HepG2 (cell line): ENCODE results near the gene ZNF629. TPM values are rescaled to one million over a fixed set of nuclear protein-coding genes. Genes with fewer than 3 reads are reported as not detected.
A peak's percentile ranks its signal among the peaks of the same experiment; 100 is the strongest.

Source experiments
- CBFB ChIP-seq: sonication (generic); formaldehyde crosslinking; IDR thresholded peaks from 2 replicates; pipeline ENCODE4 v1.4.0; 2020; ENCODE audit warnings: missing genetic modification reagents
- CEBPZ ChIP-seq: IDR thresholded peaks from 2 replicates; pipeline ENCODE4 v1.6.1; 2012; ENCODE audit warnings: low read length, improper control_type of control experiment
- FOXO1 ChIP-seq: sonication (generic); formaldehyde crosslinking; IDR thresholded peaks from 2 replicates; pipeline ENCODE4 v1.4.0; 2020; ENCODE audit warnings: missing genetic modification reagents
- HOXA9 ChIP-seq: sonication (generic); formaldehyde crosslinking; IDR thresholded peaks from 2 replicates; pipeline ENCODE4 v1.8.1; 2022; ENCODE audit warnings: missing genetic modification reagents, mild to moderate bottlenecking, moderate library complexity, borderline replicate concordance
- IKZF4 ChIP-seq: sonication (generic); formaldehyde crosslinking; IDR thresholded peaks from 2 replicates; pipeline ENCODE4 v1.5.1; 2020; ENCODE audit warnings: borderline replicate concordance, mild to moderate bottlenecking, low read depth, missing genetic modification reagents; ENCODE audit errors: not compliant biosample characterization
- JARID2 ChIP-seq: sonication (generic); formaldehyde crosslinking; IDR thresholded peaks from 2 replicates; pipeline ENCODE4 v1.8.1; 2023; ENCODE audit warnings: missing genetic modification reagents, inconsistent platforms; ENCODE audit not compliant: insufficient replicate concordance
- KLF11 ChIP-seq: IDR thresholded peaks from 2 replicates; pipeline ENCODE4 v1.6.1; 2016; ENCODE audit warnings: missing compliant biosample characterization
- KLF12 ChIP-seq: sonication (generic); formaldehyde crosslinking; IDR thresholded peaks from 2 replicates; pipeline ENCODE4 v1.4.0; 2020; ENCODE audit warnings: missing genetic modification reagents, borderline replicate concordance
- PLSCR1 ChIP-seq: sonication (generic); formaldehyde crosslinking; IDR thresholded peaks from 2 replicates; pipeline ENCODE4 v1.5.0; 2020; ENCODE audit warnings: missing genetic modification reagents, mild to moderate bottlenecking, borderline replicate concordance
- TAF1 ChIP-seq: sonication (generic); formaldehyde crosslinking; IDR thresholded peaks from 2 replicates; pipeline ENCODE4 v1.4.0; 2020; ENCODE audit warnings: missing genetic modification reagents
- ZBTB38 ChIP-seq: sonication (generic); formaldehyde crosslinking; IDR thresholded peaks from 2 replicates; pipeline ENCODE4 v1.5.1; 2020; ENCODE audit warnings: mild to moderate bottlenecking, missing genetic modification reagents
- ZFY ChIP-seq: sonication (generic); formaldehyde crosslinking; IDR thresholded peaks from 2 replicates; pipeline ENCODE4 v1.4.0; 2020; ENCODE audit warnings: missing genetic modification reagents
- ZMYM4 ChIP-seq: sonication (generic); formaldehyde crosslinking; IDR thresholded peaks from 2 replicates; pipeline ENCODE4 v1.8.1; 2023; ENCODE audit warnings: mild to moderate bottlenecking, missing genetic modification reagents
- ZNF12 ChIP-seq: sonication (generic); formaldehyde crosslinking; IDR thresholded peaks from 2 replicates; pipeline ENCODE4 v1.5.0; 2020; ENCODE audit warnings: missing genetic modification reagents
- ZNF138 ChIP-seq: sonication (generic); formaldehyde crosslinking; IDR thresholded peaks from 2 replicates; pipeline ENCODE4 v1.5.0; 2020; ENCODE audit warnings: mild to moderate bottlenecking, low read depth, missing genetic modification reagents
- ZNF674 ChIP-seq: sonication (generic); formaldehyde crosslinking; IDR thresholded peaks from 2 replicates; pipeline ENCODE4 v1.5.0; 2020; ENCODE audit warnings: low read depth, mild to moderate bottlenecking, missing genetic modification reagents
- ZSCAN21 ChIP-seq: sonication (generic); formaldehyde crosslinking; IDR thresholded peaks from 2 replicates; pipeline ENCODE4 v1.8.0; 2022; ENCODE audit warnings: mild to moderate bottlenecking, missing genetic modification reagents, moderate library complexity, borderline replicate concordance
- ZSCAN29 ChIP-seq: sonication (generic); formaldehyde crosslinking; conservative IDR thresholded peaks from 2 replicates; pipeline ENCODE4 v1.4.0; 2020; ENCODE audit warnings: mild to moderate bottlenecking, missing genetic modification reagents
- polyA plus RNA-seq, 8 experiments: library from polyadenylated mRNA; depleted of rRNA in 3 of 8; stranded (reverse) in 7 of 8; unstranded in 1 of 8; fragments of >200 nt; fragmentation: Illumina TruSeq in 4 of 8; extraction: Trizol in 4 of 8; gene quantifications; 2 replicates each; pipeline versions ENCODE4 v1.2.1 to v1.2.3, GENCODE V29; 2011 to 2016; ENCODE audit warnings: low read depth in 4 of 8, missing spikeins in 1 of 8, mixed read lengths in 1 of 8; ENCODE audit not compliant: insufficient read depth in 1 of 8
- total RNA-seq, 5 experiments: library from RNA; depleted of rRNA; stranded (reverse); fragments of >200 nt; fragmentation: Illumina TruSeq; extraction: Trizol; gene quantifications; 2 replicates each; pipeline ENCODE4 v1.2.3, GENCODE V29; 2016; ENCODE audit warnings: low read depth in 1 of 5
- TF ChIP-seq, protein P1 (sequence below): sonication (generic); formaldehyde crosslinking; IDR thresholded peaks from 2 replicates; pipeline ENCODE4 v1.9.0; 2022; ENCODE audit warnings: missing genetic modification reagents, mild to moderate bottlenecking, borderline replicate concordance
- TF ChIP-seq, protein P2 (sequence below): sonication (generic); formaldehyde crosslinking; IDR thresholded peaks from 2 replicates; pipeline ENCODE4 v1.5.1; 2020; ENCODE audit warnings: mild to moderate bottlenecking, missing genetic modification reagents, moderate library complexity

The ZNF629 gene
- total and polyA plus RNA-seq, 2 of the 13 experiments (the other 11 are each of a cell fraction or from before 2014, with no cell fraction given) = 6.1 to 16.5 TPM

DNA sequence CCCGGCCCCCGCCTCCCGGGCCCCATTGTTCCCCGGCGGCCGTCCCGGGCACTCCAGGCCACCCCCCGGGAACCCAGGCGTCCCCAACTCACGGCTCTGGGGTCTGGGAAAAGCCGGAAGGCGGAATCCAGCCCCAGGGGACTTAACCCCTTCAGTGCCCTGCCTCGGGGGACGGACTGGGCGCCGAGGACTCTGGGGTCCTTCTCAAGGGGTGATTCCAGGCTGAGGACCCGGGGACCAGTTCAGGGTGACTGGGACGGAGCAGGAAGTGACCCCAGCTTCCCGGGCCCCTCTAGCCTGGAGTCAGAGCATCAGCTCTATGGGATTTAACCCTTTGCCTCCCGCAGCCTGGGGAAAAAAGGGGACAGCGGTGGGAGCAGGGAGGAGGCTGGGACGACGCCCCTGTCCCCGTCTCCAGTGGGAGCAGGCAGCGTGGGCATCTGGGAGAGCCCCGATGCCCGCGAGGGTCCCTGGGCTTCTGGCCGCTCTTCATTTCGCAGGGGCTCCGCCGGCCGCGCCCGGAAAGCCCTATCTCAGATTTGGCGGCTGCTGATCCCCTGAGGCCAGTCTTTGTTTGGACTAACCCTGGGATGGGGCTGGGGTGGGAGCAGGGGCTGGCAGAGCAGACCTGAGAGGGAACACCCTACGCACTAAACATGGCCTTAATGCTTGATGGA lies at the start of gene ZNF629 (continued):
- TF ChIP-seq JARID2 (CRISPR knock-in tag) (peak; percentile 42), CBFB (CRISPR knock-in tag) (peak; percentile 78), CEBPZ (no peak), ZNF12 (CRISPR knock-in tag) (no peak), ZSCAN29 (CRISPR knock-in tag) (no peak), ZSCAN21 (CRISPR knock-in tag) (peak; percentile 86), ZMYM4 (CRISPR knock-in tag) (peak; percentile 75), ZFY (CRISPR knock-in tag) (peak; percentile 59; the same call in 1 of the 2 replicates), ZBTB38 (CRISPR knock-in tag) (peak; percentile 65), FOXO1 (CRISPR knock-in tag) (0 out of 2 replicates have a peak, but pooled peaks have one; percentile 10), HOXA9 (peak; percentile 88; the same call in 1 of the 2 replicates), PLSCR1 (no peak), IKZF4 (peak; percentile 67), KLF11 (CRISPR knock-in tag) (peak; percentile 83; the same call in 1 of the 2 replicates), TAF1 (CRISPR knock-in tag) (peak; percentile 96), KLF12 (CRISPR knock-in tag) (peak; percentile 61; the same call in 1 of the 2 replicates), ZNF674 (peak; percentile 80; the same call in 1 of the 2 replicates), ZNF138 (CRISPR knock-in tag) (peak; percentile 87)
- TF ChIP-seq, protein P1, sequence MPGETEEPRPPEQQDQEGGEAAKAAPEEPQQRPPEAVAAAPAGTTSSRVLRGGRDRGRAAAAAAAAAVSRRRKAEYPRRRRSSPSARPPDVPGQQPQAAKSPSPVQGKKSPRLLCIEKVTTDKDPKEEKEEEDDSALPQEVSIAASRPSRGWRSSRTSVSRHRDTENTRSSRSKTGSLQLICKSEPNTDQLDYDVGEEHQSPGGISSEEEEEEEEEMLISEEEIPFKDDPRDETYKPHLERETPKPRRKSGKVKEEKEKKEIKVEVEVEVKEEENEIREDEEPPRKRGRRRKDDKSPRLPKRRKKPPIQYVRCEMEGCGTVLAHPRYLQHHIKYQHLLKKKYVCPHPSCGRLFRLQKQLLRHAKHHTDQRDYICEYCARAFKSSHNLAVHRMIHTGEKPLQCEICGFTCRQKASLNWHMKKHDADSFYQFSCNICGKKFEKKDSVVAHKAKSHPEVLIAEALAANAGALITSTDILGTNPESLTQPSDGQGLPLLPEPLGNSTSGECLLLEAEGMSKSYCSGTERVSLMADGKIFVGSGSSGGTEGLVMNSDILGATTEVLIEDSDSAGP = peak; percentile 90
- TF ChIP-seq, protein P2, sequence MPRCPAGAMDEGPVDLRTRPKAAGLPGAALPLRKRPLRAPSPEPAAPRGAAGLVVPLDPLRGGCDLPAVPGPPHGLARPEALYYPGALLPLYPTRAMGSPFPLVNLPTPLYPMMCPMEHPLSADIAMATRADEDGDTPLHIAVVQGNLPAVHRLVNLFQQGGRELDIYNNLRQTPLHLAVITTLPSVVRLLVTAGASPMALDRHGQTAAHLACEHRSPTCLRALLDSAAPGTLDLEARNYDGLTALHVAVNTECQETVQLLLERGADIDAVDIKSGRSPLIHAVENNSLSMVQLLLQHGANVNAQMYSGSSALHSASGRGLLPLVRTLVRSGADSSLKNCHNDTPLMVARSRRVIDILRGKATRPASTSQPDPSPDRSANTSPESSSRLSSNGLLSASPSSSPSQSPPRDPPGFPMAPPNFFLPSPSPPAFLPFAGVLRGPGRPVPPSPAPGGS (CRISPR knock-in tag) = peak; percentile 56; the same call in 1 of the 2 replicates
